Raji (cell line): ENCODE measurements around the gene SLC4A3.

Experiments used
- POLR2A ChIP-seq: IDR thresholded peaks from 2 replicates; pipeline ENCODE4 v1.6.1; 2011; ENCODE audit warnings: low read depth, low read length, control low read depth; ENCODE audit not compliant: insufficient read depth

The SLC4A3 gene

DNA sequence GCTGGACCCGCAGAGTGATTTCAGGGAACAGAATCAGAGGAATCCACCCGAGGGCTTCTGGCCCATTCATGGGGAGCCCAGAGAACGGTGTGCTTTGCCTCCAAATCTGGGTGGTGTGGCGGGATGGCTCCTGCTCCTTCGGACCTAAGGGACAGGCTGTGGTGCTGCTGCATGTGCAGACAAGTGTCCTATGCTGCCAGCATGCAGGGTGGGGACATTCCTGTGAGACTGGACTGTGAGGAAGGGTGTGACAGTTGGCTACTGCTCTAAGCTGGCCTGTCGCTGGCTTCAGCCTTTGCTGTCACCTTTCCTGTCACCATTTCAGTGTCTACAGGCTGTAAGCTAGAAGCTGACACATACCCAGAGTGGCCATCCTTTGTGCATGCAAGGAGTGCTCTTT, 2.9 kb upstream of the SLC4A3 start:
- no peak for TF ChIP-seq POLR2A

DNA sequence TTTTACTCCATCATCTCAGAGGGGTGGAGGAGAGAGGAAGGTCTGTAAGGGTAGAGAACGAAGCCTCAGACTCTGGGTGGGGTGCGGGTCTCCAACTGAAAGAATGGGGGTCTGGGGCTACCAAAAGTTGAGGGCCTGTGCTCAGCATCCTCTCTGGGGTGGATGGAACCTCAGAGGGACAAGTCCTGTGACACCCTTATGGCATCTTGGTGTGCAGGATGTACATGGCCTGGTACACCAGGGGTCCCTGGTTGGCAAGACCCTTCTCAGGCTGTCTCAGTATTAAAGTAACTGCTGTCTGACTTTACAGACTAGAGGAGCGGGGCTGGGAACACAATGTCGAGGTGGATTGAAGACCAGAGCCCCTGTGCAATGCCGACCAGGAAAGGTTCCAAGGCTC, 2.3 kb upstream of the SLC4A3 start:
- no peak for TF ChIP-seq POLR2A

DNA sequence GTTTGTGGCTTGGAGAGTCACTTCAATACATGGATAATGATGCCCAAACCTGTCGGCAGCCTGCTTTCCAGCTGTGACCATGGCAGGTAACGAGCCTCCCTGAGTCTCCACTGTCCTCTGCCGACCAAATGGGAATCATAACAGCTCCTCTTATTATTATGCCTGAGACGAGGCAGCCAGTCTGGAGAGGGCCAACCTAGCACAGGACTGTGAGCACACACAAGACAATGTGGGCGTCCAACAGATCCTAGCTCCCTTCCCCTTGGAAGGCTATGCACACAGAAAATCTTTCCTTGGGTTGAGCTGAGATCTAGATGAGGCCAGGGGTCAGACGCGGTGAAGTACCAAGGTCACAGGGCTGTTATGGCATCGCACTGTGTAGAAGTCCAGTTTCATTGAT, 890 bp upstream of the SLC4A3 start:
- TF ChIP-seq POLR2A: no peak

DNA sequence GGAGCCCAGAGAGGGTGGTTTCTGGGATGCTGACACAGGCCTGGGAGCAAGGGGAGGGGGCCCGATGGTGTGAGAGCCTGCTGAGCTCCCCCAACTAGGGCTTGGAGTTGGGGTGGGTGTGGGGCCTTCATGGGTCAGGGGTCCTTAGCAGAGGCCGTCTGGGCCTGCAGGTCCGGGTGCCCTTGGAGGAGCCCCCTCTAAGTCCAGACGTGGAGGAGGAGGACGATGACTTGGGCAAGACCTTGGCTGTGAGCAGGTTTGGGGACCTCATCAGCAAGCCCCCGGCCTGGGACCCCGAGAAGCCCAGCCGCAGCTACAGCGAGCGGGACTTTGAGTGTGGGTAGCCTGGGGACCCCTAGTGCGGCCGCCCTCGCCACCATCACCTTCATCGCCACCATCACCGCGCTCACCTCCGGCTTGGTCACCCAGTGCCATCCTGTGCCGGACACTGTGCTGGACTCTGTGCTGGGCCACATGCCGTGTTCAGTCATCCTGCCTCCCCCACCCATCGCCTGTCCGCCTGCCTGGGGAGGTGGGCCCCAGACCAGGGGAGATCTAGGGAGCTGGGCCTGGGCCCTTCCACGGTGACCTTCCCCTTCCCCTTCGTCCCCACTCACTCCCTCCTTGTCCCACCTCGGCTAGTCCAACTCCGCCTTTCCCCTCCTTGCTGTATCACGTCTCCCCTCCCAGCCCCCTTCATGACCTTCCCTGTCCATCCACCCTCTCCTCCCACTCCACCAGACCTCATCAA, 980 bp downstream of the SLC4A3 start:
- no peak for TF ChIP-seq POLR2A

DNA sequence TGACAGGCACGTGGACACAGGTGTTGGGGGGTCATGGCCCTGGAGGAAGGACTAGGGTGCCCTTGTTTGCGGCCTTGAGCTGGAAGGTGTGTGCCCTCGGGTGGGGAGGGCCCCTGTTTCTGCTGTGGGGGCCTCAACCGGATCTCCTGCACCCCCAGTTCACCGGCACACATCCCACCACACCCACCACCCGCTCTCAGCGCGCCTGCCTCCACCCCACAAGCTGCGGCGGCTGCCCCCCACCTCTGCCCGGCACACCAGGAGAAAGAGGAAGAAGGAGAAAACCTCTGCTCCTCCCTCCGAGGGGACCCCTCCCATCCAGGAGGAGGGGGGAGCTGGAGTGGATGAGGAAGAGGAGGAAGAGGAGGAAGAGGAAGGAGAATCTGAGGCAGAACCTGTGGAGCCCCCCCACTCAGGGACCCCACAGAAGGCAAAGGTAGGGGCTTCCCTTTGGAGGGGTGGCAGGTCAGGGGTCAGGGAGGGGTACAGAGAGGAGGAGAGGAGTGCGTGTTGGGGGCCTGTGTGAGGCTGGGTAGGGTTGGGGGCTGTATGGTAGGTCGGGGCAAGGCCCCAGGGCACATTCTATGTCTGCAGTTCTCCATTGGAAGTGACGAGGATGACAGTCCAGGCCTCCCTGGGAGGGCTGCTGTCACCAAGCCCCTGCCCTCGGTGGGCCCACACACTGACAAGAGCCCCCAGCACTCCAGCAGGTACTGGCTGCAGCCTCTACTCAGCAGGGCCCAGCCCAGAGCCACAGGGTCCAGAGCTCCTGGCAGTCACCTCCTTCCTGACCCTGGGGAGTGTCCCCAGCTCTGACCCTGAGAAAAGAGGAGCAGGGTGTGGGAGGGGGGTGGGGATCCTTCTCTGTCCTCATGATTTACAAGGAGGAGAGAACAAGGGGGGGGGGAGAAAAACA, 1.8 kb downstream of the SLC4A3 start:
- TF ChIP-seq POLR2A: no peak

DNA sequence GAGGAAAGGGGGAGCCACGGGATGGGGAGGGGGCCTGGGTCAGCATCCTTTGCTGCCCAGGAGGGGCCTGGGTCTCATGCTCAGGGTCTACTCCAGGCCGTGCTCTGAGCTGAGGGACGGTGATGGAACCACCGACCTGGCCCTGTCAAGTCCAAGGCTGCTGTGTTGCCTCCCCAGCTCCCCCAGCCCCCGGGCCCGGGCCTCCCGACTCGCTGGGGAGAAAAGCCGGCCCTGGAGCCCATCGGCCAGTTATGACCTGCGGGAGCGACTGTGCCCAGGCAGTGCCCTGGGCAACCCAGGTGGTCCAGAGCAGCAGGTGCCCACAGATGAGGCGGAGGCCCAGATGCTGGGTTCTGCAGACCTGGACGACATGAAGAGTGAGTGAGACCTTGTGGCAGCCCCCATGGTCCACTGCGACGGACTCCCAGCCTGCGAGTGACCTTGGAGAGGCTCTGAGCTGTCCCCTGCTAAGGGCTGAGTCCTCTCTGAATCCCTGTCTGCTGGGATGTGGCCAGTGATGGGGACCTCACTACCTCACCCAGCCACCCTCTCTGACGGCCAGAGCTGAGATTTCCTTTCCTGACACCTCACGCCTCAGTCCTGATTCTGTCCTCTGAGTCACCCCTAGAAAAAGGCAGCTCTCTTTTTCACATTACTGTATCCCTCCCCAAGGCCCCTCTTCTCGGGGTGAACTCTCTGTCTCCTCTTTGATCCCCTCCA, 2.7 kb downstream of the SLC4A3 start:
- no peak for TF ChIP-seq POLR2A

DNA sequence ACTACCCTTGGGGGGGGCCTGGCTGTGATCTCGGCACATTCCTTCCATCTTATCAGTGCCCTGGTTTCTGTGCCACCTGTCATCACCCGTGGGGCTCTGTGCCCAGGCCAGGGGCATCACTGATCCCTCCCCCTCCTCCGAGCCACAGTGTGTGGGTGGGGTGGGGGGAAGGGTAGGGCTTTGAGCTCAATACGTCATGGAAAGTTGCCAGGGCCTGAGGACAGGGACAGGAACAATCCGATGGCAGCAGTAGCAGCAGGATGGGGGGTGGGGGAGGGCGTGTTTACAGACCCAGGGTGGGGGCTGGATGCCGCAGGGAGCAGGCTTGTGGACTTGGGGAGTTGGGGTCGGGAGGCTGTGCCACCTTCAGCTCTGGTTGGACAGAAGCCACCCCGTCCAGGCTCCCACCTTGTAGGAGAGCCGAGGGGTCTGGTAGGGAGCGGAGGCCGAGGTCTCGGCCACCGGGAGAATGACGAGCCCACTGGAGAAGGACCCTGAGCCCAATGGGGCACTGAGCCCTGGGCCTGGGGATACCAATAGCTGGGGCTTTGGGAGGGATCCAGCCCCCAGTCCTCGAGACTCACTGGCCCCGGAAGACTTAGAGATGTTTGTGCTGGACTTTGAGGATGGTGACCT, 3.5 kb downstream of the SLC4A3 start:
- TF ChIP-seq POLR2A: no peak

DNA sequence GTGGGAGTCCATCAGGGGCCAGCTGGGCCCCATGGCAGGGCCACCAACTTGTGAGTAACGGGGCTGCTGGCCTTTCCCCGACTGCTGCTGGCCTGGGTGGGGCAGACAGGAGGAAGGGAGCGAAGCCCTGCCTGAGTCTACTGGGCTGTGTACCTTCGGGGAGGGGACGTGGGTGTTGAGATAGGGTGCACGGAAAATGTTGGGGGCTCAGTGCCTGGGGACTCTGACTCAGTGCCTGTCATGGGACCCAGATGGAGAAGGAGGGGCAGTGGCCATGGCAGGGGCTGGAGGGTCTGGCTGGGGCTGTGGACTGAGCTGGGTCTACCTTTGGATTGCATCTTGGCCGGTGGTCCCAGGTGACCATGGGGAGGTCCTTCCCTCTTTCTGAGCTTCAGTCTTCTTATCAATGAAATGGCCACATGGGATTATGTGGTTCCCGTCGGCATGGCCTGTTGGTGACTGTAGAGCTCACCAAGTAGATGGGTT, 4.0 kb downstream of the SLC4A3 start:
- no peak for TF ChIP-seq POLR2A

DNA sequence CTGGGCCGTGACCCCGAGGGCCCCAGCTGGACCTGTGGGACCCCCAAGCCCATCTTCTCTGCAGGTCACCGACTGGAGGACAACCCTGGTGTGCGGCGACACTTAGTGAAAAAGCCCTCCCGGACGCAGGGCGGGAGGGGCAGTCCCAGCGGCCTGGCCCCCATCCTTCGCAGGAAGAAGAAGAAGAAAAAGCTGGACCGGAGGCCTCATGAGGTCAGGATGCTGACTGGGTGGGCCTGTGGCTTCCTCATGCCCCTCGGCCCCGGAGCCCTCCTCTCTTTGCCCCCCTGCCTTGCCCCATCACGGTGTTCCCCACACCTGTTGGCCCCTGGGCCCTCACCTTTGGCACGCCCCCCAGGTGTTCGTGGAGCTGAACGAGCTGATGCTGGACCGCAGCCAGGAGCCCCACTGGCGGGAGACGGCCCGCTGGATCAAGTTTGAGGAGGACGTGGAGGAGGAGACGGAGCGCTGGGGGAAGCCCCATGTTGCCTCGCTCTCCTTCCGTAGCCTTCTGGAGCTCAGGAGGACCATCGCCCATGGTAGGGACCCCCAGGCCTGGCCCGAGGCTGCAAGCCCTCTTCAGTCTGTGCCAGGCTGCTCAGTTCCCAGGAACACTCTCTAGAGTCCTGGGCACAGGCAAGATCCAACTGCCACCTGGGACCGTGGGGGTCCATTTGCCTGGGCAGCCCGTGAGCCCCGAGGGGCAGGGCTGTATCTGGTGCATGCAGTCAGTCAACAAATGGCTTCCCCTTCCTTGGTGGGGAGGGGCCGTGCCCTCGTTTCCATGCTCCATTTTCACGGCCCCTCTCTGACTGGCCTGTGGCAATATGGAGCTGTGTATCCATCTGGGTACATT, 4.7 kb downstream of the SLC4A3 start:
- TF ChIP-seq POLR2A: no peak

DNA sequence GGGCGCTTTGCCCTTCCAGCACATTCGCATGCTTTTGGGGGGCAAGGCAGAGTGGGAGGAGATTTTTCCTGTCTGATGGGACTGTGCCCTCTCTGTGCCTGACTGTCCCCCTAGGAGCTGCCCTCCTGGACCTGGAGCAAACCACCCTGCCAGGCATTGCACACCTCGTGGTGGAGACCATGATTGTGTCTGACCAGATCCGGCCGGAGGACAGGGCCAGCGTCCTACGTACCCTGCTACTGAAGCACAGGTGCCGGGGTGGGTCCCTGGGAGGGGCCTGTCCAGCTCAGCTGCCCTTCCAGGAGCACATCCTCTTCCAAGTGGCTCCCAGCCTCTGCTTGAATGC, 5.3 kb downstream of the SLC4A3 start:
- TF ChIP-seq POLR2A: no peak

DNA sequence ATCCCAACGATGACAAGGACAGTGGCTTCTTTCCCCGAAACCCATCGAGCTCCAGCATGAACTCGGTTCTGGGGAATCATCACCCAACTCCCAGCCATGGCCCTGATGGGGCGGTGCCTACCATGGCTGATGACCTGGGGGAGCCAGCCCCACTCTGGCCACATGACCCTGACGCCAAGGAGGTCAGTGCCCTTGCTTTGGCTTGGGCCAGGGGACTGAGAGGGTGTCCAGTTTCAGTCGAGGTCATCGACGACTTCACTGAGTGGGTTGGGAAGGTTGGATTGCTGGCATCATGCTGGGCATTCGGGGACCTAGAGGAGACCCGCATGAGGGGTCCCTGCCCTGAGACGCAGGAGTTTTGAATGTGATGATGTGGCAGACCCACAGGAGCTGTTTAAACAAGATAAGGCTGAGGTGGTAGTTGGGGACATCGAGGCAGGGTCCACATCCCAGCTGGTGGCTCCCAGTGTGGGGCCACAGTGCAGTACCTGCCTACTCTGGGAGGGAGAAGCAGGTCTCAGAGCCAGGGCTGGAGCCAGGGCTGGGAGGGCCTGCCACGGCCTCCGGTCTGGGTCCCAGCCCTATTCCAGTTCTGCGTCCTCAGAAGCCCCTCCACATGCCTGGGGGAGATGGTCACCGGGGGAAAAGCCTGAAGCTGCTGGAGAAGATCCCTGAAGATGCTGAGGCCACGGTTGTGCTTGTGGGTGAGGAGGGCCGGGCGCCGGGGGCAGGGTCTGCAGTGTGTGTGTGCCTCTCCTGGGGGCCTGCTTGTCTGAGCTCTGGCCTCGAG, 6.0 kb downstream of the SLC4A3 start:
- TF ChIP-seq POLR2A: no peak

DNA sequence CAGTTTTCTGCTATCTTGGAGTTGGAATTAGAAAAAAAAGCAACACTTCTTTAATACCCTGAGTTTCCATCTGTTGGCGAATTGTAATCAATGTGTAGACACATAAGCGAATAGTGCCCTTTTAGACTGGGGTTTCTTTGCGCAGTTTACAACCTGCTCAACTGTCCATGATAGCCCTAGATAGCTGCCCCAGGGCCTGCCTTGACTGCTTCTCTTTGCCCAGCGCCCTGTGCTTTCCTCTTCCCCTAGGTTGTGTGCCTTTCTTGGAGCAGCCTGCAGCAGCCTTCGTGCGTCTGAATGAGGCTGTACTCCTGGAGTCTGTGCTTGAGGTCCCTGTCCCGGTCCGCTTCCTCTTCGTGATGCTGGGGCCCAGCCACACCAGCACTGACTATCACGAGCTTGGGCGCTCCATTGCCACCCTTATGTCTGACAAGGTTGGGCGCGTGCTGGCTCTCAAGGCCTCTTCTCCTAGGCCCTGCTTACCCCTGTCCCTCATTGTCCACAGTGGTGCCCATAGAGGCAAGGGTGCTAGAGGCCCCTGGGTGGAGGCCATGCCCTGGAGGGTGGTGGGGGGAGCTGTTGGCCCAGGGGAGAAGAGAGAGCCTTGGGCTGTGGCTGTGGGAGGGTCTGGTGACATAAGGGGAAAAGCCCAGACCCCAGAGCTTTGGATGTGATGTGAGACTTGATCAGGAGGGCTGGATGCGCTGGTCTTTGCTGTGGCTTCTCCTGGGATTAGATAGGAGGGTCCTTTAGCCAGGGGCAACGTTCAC, 6.9 kb downstream of the SLC4A3 start:
- TF ChIP-seq POLR2A: no peak
